H1 (cell line): ENCODE results near the gene HTR3D. TPM values are rescaled to one million over a fixed set of nuclear protein-coding genes. Genes with fewer than 3 reads are reported as not detected.

ENCODE experiments used
- BRCA1 ChIP-seq: IDR thresholded peaks from 2 replicates; pipeline ENCODE4 v1.6.1; 2012; ENCODE audit warnings: low read depth, low read length, improper control_type of control experiment
- GABPA ChIP-seq: IDR thresholded peaks from 2 replicates; pipeline ENCODE4 v1.6.1; 2011; ENCODE audit warnings: mild to moderate bottlenecking, low read length, moderate library complexity, borderline replicate concordance; ENCODE audit not compliant: insufficient read depth
- JUND ChIP-seq: IDR thresholded peaks from 2 replicates; pipeline ENCODE4 v1.6.1; 2011; ENCODE audit warnings: mild to moderate bottlenecking, improper control_type of control experiment, low read length
- SIX5 ChIP-seq: IDR thresholded peaks from 2 replicates; pipeline ENCODE4 v1.6.1; 2011; ENCODE audit warnings: mild to moderate bottlenecking, low read depth, low read length
- polyA plus RNA-seq, 7 experiments: library from polyadenylated mRNA; depleted of rRNA in 3 of 7; stranded (reverse) in 5 of 7; unstranded in 2 of 7; fragments of >200 nt in 5 of 7; fragments of 200-250 nt in 2 of 7; gene quantifications; 1 replicate in 5 of 7; 2 replicates in 1 of 7; 4 replicates in 1 of 7; pipeline versions ENCODE4 v1.2.1 to v1.2.3, GENCODE V29; 2011 to 2013; ENCODE audit warnings: missing spikeins in 2 of 7, mixed read lengths in 2 of 7
- total RNA-seq: library from RNA; stranded (reverse); fragmentation: NEBNext Ultra II Directional; extraction: Animal tissue kit (Norgen Biotek cat#: 25700); gene quantifications from 2 replicates; pipeline ENCODE4 v1.2.1, GENCODE V29; 2021

The HTR3D gene
- total and polyA plus RNA-seq, 2 of the 8 experiments (the other 6 are each of a cell fraction or from before 2014, with no cell fraction given) = not detected

DNA sequence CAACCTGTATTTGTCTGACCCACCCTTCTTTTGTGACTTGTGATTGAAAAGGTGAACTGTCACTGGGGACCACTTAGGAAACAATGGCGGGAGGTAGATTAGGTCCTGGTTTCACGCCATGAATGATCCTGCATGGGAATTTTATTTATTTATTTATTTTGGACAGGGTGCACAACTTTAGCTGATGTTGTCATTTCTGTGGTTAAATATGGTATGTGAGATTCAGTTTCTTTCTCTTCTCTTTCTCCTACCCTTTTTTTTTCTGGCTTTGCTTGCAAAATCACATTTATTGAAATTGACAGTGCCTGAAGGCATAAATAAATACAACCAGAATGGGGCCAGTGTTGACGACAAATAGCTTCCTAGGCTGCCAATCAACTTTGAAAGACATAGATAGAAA lies 47.3 kb downstream of the HTR3D start (continued):
- TF ChIP-seq SIX5 (no peak), GABPA (no peak), BRCA1 (no peak), JUND (no peak)
